8988T (cell line): ENCODE data around the gene NTF4.
"Not testable (repeated sequence)": the region's sequence is repeated elsewhere in the genome, so short reads cannot be mapped to it uniquely, and the experiment has no call there.

Source experiments
- DNase-seq: peaks from one replicate; pipeline ENCODE4 v3.0.0; 2011

Gene NTF4

DNA sequence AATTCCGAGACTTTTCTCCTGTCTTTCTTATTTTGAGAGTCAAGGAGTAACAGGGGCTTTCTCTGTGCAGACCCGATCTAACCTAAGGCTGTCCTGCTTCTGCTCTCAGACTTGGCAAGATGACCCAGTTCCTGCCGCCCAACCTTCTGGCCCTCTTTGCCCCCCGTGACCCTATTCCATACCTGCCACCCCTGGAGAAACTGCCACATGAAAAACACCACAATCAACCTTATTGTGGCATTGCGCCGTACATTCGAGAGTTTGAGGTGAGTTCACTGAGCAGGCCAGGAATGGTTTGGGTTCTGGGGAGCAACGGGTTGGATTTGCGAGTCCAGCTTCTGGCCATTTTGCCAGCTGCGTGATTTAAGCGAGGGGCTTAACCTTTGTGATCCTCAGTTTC lies 21.7 kb upstream of the NTF4 start:
- no peak for DNase-seq

DNA sequence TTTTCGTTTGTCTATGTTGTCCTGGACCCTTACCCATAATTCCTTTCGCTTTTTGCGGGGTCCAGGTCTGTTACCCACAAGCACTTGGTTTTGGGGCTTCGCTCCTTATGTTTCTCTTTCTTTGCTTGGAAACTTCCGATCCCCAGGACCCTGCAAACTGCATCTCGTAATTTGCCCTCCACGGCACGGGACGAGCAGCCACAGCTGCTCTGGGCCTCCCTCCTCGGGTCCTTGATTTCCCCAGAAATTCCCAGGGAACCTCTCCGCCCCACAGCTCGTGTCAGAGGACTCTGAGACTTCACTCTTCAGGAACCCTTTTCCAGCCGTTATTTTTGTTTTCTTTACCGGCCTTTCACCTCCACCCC lies 21.2 kb upstream of the NTF4 start:
- DNase-seq = no peak

DNA sequence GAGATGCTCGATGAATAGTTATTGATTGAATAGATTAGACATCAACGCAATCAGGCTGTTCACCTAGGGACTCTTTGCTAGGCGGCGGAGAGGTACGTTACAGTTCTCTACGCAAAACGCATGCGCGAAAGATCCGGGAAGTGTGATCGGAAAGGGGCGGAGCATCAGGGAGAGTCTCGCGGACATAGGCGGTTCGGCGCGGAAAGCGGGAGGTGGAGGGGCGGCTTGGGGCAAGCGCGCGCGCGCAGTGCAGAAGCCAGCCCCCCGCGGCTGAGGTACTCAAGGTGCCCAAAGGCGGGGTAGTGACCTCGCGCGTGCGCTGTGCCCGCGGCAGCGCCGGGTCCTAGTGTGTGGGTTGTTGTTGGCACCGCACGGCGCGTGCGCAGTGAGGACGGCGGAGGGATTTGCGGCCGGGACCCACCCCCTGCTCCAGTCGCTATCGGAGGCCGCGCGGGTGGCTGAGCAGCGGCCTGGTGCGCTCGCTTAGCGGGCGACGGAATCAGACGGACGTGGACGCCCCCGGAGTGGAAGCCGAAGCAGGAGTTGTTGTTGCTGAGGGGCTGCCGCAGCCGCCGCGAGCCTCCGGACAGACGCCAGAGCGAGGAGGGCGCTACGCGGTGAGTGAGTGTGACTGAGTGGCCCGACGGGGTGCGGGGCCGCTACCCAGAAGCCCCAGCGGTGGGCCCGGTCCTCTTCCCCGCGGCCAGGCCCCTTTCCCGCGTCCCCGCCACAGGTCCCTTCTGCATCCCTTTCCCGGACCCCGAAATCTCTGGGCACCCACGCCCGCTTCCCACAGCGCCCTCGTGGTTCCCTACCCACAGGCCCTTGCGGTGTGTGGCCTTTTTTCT lies 20.6 kb upstream of the NTF4 start, which contains the start of gene SNRNP70:
TSS of gene SNRNP70 (plus strand) at position 432 of the 848 bp plus-strand sequence. CDS start 964 bp downstream, outside the sequence.
- DNase-seq = peak; percentile 93

DNA sequence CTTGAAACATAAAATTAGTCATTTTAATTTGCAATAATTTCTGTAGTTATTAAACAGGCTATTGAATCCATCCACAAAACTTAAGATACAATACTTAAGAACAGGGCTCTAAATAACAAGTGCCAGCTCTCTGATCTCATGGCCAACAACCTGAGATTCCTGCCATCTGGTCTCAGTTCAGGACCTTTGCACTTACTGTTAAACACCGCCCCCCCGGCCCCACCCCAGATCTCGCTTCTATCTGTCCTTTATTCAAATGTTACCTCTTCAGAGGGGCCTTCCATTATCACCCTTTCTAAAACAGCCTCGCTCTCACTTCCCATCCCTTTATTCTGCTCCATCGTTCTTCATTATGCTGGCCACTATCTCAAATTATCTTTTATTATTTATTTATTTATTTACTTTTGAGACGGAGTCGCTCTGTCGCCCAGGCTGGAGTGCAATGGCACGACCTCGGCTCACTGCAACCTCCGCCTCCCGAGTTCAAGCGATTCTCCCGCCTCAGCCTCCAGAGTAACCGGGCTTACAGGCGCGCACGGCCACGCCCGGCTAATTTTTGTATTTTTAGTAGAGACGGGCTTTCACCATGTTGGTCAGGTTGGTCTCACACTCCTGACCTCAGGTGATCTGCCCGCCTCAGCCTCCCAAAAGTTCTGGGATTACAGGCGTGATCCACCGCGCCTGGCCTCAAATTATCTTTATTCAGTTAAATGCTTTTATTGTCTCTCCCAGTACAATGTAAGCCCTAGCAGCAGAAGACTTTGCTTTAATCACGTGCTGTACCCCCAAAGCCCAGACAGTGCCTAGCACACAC lies 19.8 kb upstream of the NTF4 start:
- no peak for DNase-seq

DNA sequence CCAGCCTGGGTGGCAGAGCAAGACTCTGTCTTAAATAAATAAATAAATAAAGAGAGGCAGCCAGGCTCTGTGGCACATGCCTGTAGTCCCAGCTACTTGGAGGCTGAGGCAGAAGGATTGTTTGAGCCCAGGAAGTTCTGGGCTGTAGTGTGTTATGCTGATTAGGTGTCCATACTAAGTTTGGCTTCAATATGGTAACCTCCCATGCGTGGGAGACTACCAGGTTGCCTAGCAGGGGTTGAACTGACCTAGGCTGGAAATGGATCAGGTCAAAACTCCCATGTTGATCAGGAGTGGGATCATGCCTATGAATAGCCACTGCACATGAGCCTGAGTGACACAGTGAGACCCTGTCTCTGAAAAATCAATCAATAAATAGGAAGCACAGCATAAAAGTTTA lies 16.7 kb upstream of the NTF4 start:
- DNase-seq = no peak

DNA sequence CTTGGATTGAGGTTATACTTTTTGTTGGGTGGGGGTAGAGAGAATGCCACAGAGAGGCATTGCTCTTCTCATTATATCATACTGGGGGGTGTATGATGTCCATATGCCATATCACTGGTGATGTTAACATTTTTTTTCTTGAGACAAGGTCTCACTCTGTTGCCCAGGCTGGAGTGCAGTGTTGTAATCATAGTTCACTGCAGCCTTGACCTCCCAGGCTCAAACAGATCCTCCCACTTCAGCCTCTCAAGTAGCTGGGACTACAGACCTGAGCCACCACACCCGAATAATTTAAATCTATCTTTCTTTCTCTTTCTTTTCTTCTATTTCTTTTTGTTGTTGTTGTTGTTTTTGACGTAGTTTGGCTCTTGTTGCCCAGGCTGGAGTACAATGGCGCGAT lies 15.8 kb upstream of the NTF4 start:
- DNase-seq = no peak

DNA sequence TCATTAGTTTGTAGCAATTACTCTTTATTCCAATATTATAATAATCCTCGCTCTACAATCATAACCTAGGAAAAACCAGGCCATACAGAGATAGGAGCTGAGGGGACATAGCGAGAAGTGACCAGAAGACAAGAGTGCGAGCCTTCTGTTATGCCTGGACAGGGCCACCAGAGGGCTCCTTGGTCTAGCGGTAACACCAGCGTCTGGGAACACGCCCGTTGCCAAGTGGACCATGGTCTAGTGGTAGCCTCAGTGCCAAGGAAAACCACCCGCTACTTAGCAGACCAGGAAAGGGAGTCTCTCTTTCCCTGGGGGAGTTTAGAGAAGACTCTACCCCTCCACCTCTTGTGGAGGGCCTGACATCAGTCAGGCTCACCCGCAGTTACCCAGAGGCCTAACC lies 10.3 kb upstream of the NTF4 start:
- DNase-seq = not testable (repeated sequence)

DNA sequence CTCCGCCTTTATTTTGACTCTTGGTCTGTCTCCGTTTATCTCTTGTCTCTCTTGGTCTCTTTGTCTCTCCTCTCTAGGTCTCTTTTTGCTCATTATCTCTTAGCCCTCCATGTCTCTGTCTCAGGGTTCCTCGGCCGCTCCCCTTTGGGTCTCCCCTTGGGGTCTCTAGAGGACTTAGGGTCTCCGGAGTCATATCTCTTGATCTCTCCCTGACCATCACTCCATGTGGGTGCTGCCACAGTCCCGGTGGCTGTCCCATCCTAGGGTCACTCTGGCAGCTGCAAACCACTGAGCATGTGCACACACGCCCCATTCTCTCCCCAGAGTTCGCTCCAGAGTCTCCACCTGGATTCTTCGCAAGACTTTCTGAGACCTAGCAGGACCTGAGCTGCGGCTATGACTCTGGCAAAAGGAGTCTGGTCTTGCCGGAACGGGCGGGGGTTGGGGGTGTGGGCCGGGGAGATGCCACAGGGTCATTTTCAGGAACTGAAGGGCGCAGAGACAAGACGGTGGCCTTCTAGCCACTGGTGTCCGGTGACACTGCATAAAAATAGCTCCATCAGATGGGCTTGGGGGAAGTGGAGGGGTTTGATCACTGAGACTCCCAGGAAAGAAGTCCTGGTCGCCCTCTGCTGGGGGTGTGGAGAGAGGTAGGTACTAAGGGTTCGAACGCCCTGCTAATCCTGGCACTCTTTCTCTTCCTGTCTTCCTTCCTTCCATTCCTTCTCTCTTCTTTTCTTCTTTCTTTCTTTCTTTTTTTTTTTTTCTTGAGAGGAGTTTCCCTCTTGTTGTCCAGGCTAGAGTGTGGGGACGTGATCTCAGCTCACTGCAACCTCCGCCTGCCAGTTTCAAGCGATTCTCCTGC lies 9.1 kb upstream of the NTF4 start:
- peak; percentile 75 for DNase-seq

DNA sequence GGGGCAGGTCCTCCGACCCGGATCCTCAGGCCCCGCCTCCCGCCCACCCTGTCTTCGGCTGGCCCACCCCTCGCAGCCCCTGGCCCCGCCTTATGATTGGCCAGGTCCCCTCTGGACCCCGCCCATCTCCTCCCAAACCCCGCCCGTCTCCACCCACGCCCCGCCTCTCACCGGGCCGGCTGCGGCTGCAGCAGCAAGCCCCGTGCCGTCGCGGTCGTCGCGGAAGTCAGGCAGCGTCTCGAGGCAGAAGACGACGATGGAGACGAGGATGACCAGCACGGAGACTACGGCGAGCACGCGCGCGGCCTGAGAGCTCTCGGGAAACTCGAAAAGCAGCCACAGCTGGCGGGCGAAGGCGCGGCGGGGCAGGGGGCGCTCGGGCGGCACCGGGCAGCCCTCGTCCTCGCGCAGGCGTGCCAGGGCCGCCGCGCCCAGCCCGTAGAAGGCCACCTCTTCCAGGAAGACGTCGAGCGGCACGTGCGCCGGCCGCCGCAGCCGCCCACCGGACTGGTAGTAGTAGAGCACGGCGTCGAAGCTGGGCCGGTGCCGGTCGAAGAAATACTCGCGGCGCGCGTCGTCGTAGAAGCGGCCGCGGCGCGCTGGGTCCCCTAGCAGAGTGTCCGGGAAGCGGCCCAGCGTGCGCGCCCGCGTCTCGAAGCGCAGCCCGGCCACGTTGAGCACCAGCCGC lies 7.4 kb upstream of the NTF4 start:
- DNase-seq = no peak

DNA sequence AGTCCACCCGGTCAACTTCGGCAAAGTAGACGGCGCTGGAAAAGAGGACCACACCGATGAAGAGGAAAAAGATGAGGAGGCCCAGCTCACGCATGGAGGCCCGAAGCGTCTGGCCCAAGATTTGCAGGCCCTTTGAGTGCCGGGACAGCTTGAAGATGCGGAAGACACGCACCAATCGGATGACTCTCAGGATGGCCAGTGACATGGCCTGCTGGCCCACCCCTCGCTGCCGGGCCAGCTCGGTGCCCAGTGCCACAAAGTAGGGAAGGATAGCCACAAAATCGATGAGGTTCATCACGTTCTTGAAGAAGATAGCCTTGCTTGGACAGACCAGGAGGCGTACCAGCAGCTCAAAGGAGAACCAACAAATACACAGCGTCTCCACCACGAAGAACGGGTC lies 5.8 kb upstream of the NTF4 start:
- no peak for DNase-seq

DNA sequence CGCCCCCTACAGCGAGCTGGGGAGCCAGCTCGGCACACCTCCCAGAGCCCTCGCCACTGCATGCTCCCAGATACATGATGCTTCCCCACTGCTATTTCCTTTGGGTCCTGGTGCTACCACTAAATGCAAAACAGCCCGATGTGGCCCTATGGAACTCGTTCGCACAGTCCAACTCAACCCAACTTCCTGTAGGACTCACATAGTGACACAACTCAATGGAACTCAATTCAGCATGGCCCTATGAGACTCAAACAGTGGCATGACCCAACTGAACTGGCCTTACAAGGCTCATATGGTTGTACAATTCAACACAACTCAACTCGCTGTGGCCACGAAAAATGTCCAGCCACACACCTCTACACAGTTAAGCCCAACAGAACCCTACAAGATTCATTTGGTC lies 4.4 kb upstream of the NTF4 start:
- no peak for DNase-seq

DNA sequence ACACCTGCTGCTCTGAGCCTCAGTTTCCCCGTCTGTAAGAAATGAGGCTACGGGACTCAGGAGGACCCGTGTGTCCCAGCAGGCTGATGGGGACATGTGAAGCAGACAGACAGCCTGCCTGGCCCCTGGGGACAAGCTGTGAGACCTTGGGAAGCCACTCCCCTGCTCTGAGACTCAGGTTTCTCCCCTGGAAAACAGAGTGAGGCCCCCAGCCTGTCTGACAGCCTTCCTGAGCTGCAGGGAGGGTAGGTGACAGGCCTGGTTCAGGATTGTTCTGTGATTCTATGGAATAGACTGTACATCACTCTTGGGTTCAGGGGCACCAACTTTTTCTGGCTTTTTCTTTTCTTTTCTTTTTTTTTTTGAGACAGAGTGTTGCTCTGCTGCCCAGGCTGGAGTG lies 2.9 kb upstream of the NTF4 start:
- no peak for DNase-seq

DNA sequence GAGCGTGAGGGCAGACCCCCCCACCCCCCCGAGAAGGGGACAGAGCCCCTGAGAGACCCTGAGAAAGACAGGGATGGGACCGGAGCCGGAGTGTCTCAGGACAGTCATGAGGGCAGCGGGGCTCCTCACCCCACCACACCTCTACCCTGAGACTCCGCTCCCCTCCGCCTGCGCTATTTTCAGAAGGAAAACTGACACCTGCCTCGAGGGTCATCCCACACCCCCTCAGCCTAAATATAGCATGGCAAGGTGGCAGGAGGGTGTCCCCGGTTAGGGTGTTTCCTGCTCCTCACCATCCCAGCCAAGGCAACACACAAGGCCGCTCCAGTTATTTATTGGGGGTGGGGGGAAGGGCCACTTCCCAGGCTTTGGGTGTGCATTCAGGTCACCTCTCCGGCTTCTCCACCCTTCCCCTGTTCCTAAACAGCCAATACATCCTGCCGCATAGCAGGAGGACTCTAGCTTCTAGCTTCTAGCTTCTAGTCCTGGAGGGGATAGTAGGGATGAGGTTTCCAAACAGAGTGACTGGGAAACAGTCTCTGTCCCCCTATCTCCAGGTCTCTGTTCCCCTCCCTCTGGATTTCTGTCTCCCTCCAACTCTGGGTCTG lies 1.4 kb upstream of the NTF4 start:
- no peak for DNase-seq

DNA sequence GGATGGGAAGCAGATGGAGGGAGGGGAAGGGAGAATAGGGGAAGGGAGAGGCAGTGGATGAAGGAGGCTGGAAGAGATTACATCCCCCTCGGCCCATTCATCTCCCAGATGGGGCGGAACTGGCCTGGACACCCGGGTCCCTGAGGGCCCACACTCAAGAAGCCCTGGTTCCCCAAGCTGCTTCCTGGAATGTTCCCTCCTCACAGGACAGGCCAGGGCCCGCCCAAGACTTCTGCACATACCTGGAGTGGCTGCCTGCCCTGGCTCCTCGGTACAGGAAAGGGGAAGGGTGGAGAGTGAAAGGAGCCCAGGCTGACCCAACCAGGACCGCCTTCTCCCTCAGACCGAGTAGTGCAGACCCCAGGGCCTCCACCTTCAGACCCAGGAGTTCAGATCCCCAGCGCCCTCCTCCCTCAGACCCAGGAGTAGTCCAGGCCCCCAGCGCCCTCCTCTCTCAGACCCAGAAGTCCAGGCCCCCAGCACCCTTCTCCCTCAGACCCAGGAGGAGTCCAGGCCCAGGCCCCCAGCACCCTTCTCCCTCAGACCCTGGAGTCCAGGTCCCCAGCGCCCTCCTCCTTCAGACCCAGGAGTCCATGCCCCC lies 489 bp downstream of the NTF4 start:
- DNase-seq = peak; percentile 20

DNA sequence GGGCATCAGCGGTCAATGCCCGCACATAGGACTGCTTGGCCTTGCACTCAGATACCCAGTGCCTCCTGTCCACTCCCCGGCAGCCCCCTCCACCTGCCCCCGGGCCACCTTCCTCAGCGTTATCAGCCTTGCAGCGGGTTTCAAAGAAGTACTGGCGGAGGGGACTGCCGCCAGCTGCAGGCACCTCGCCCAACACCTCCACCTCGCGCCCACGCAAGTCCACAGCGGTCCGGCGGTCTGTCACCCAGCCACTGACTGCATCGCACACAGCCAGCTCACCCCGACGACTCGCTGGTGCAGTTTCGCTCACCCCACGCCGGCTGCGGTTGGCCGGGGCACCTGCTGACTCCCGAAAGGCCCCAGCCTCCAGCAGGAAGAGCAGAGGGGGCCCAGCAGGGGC lies 3.2 kb downstream of the NTF4 start:
- DNase-seq = peak; percentile 6

DNA sequence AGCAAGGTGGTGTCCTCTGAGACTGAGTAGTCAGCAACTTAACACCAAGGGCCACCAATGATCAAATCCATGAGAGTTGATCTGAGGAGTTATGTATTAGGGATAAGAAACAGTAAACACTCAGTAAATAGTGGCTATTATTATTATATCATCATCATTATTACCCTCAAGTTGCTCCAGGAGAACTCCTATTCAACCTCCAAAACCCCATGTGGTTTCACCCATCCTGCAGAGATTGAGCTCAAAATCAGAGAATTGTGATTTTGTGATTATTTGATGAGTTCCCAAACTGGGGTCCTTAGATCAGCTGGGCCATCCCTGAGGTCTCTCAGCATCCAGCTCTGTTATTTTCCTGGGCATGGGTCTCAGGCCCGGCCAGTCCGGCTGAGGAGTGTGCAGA lies 3.6 kb downstream of the NTF4 start:
- peak; percentile 2 for DNase-seq

DNA sequence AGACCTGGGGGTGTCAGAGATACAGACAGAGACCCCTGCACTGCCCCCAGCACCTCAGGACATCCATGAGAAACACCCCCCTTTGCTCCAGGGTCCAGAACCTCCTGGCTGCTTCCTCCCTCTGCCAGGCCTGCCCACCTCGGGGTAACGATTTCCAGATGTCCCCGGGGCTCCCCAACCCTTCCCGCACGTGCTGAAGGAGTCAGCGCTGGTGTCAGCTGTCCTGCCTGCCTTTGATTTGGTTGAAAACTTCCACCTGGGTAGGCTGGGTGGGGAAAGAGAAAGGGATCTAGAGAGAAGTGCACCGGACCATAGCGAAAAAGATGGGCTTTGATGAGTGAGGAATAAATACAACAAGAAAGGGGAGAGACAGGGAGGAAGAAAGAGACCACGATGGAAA lies 5.6 kb downstream of the NTF4 start:
- DNase-seq = no peak

DNA sequence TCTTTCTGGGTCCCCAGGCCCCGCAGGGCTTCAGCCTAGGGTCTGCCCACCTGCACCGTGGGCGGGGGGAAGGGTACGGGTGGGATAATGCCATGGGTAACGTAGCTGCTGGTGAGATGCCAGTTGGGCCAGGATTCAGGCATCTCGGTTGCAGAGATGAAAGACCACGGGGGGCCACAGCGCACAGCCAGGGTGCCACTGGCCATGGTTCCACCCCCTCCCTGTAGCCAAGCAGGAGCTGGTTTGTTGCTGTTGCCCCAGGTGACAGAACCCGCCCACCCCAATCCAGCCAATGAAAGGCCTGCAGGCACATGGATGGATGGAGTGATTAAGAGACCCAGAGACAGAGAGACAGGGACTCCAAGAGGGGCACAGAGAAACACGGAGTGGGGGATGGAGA lies 6.1 kb downstream of the NTF4 start:
- DNase-seq = peak; percentile 36

DNA sequence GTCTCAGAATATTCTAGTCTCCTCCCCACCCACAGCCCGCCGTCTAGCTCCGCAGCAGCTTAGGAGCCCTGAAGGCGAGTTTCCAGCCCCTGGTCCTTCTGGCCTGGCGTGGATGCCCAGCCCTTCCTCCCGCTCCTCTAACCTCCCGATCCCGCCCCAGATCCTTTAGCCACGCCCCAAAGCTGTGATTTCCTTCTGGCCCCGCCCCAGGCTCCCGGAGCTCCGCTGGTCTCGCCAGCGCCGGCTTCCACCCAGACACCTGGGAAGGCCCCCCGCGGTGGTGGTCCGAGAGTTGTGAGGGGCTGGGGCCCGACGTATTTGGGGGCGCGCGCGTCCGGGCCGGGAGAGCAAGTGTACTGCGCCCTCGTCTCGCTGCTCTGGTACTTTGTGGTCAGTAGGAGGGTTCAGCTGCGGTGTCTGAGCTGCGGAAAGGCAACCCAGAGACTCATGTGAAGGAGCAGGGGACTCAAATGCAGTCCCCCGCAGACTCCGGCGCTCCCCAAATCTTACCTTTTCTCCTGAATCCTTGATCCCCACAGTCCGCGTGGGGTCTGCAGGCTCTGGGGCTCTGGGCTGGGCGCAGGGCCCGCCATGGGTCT lies 6.9 kb downstream of the NTF4 start, which contains the start of gene CGB7:
TSS of gene CGB7 (minus strand) at position 114 of the 599 bp plus-strand sequence. CDS start 2,374 bp downstream, outside the sequence.
- no peak for DNase-seq

DNA sequence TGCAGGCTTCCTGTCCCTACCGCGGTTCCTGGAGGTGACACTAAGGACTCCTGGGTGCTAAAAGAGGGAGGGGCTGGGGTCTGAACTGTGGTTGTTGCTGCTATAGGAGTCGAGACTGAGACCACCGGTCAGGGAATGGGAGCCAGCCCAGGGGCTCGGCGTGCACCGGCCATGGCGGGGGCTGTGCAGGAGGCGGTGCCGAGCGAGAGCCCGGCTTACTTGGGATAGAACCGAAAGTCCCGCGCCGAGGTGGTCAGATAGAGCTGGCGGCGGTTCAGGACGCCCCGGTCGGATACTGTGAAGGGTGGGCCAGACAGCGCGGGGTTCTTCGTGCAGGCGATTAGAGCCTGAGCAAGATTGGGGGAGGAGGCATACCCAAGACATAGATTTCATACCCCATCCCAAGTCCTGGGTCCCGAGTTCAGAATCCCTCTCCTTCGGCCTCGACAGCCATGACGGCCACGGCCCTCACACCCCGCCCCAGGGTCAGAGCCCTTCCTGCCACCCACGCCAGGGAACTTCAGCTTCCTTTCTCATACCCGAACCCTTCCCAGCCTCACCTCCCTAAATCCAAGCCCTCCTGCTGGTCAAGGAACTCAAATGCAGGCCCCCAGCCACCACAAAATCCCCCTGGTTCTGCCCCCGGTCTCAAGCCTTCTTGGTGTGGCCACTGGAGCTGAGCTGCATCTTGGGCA lies 7.6 kb downstream of the NTF4 start:
- not testable (repeated sequence) for DNase-seq
